ENCODE data around the gene RASSF3.
"Not testable (repeated sequence)": the region's sequence is repeated elsewhere in the genome, so short reads cannot be mapped to it uniquely, and the experiment has no call there.

Gene RASSF3

GRCh38 chr12:64634508-64635092, 24.3 kb downstream of the RASSF3 start:
- DNase-seq, result no peak

- no peak for DNase-seq
Observed at GRCh38 chr12:64635356-64635998, 25.2 kb downstream of the RASSF3 start.

- DNase-seq, result no peak
Observed at GRCh38 chr12:64636856-64637255, 26.6 kb downstream of the RASSF3 start.

GRCh38 chr12:64639466-64639865, 29.2 kb downstream of the RASSF3 start:
- DNase-seq, result no peak

GRCh38 chr12:64646318-64646717, 36.0 kb downstream of the RASSF3 start:
- no peak for DNase-seq

- DNase-seq, result no peak
Observed at GRCh38 chr12:64649487-64649886, 39.2 kb downstream of the RASSF3 start.

- no peak for DNase-seq
Observed at GRCh38 chr12:64650762-64651161, 40.5 kb downstream of the RASSF3 start.

GRCh38 chr12:64652346-64652745, 42.1 kb downstream of the RASSF3 start:
- no peak for DNase-seq

GRCh38 chr12:64653123-64653522, 42.8 kb downstream of the RASSF3 start:
- DNase-seq, result no peak

- not testable (repeated sequence) for DNase-seq
Observed at GRCh38 chr12:64653907-64654306, 43.6 kb downstream of the RASSF3 start.

GRCh38 chr12:64655141-64655540, 44.8 kb downstream of the RASSF3 start:
- DNase-seq, result no peak

- no peak for DNase-seq
Observed at GRCh38 chr12:64656429-64656828, 46.1 kb downstream of the RASSF3 start.

GRCh38 chr12:64658892-64659481, 48.7 kb downstream of the RASSF3 start:
- no peak for DNase-seq

GRCh38 chr12:64660237-64661018, 50.1 kb downstream of the RASSF3 start:
- no peak for DNase-seq

GRCh38 chr12:64663015-64663414, 52.7 kb downstream of the RASSF3 start:
- no peak for DNase-seq

GRCh38 chr12:64665514-64665913, 55.2 kb downstream of the RASSF3 start:
- peak; percentile 48 for DNase-seq

GRCh38 chr12:64666054-64666914, 56.0 kb downstream of the RASSF3 start:
- no peak for DNase-seq

- DNase-seq, result no peak
Observed at GRCh38 chr12:64667793-64668192, 57.5 kb downstream of the RASSF3 start.

GRCh38 chr12:64669270-64669842, 59.1 kb downstream of the RASSF3 start:
- no peak for DNase-seq

- no peak for DNase-seq
Observed at GRCh38 chr12:64670019-64670418, 59.7 kb downstream of the RASSF3 start.

GRCh38 chr12:64670919-64671639, 60.8 kb downstream of the RASSF3 start:
- peak; percentile 49 for DNase-seq

GRCh38 chr12:64671681-64672080, 61.4 kb downstream of the RASSF3 start:
- DNase-seq, result no peak

All from activated CD4-positive, alpha-beta T cell treated with anti-CD3 and anti-CD28 coated beads for 48 hours (primary cell).